Keratinocyte (primary cell): ENCODE data around the gene DHRS11. TPM values are rescaled to one million over a fixed set of nuclear protein-coding genes. Genes with fewer than 3 reads are reported as not detected.

Experiments used
- DNase-seq: peaks from one replicate; pipeline ENCODE4 v3.0.0-alpha.2; 2011; ENCODE audit warnings: low read depth, missing footprints, low spot score
- FAIRE-seq: peaks from 2 replicates; lab custom pipeline; 2011; peaks lifted over from hg19 to GRCh38; lab: Jason Lieb, UNC
- H2AFZ ChIP-seq: 2 replicates; pipeline ENCODE4 v1.6.0; 2012; ENCODE audit warnings: low read length, control low read depth, inconsistent platforms; ENCODE audit not compliant: control insufficient read depth
- H3K27ac ChIP-seq: 2 replicates; pipeline ENCODE4 v1.5.1; 2011; ENCODE audit warnings: low read length; ENCODE audit not compliant: control insufficient read depth, insufficient read depth
- H3K27me3 ChIP-seq: 3 replicates; pipeline ENCODE4 v1.6.0; 2011; ENCODE audit warnings: low read length; ENCODE audit not compliant: control insufficient read depth, insufficient read depth; ENCODE audit errors: extremely low read depth
- H3K36me3 ChIP-seq, 2 experiments: 2 replicates in 1 of 2; 3 replicates in 1 of 2; pipeline ENCODE4 v1.5.1; 2011; ENCODE audit warnings: low read length in 2 of 2, mild to moderate bottlenecking in 1 of 2; ENCODE audit not compliant: control insufficient read depth in 2 of 2, insufficient read depth in 2 of 2; ENCODE audit errors: extremely low read depth in 1 of 2
- H3K4me1 ChIP-seq: 3 replicates; pipeline ENCODE4 v1.5.1; 2011; ENCODE audit warnings: low read length; ENCODE audit not compliant: control insufficient read depth, insufficient read depth; ENCODE audit errors: extremely low read depth
- H3K4me2 ChIP-seq: 3 replicates; pipeline ENCODE4 v1.6.0; 2011; ENCODE audit warnings: low read depth, low read length; ENCODE audit not compliant: control insufficient read depth, insufficient read depth; ENCODE audit errors: extremely low read depth
- H3K4me3 ChIP-seq, 3 experiments: fragments of 200-600 bp in 1 of 3; sonication (generic) in 1 of 3; 2 replicates in 2 of 3; 3 replicates in 1 of 3; pipeline ENCODE4 v1.5.1; 2011 to 2016; ENCODE audit warnings: low read length in 3 of 3, mild to moderate bottlenecking in 3 of 3, control low read depth in 2 of 3, inconsistent platforms in 1 of 3, low read depth in 1 of 3, mixed read lengths in 1 of 3, mixed run types in 1 of 3, moderate library complexity in 1 of 3; ENCODE audit not compliant: control insufficient read depth in 2 of 3, insufficient read depth in 2 of 3; ENCODE audit errors: extremely low read depth in 1 of 3
- H3K79me2 ChIP-seq: 2 replicates; pipeline ENCODE4 v1.6.0; 2012; ENCODE audit warnings: low read length; ENCODE audit not compliant: control insufficient read depth, insufficient read depth
- H3K9ac ChIP-seq: 3 replicates; pipeline ENCODE4 v1.6.0; 2011; ENCODE audit warnings: low read length; ENCODE audit not compliant: control insufficient read depth, insufficient read depth; ENCODE audit errors: extremely low read depth
- H3K9me1 ChIP-seq: 3 replicates; pipeline ENCODE4 v1.6.0; 2011; ENCODE audit warnings: low read length; ENCODE audit not compliant: control insufficient read depth, insufficient read depth; ENCODE audit errors: extremely low read depth
- H3K9me3 ChIP-seq: 2 replicates; pipeline ENCODE4 v1.5.1; 2012; ENCODE audit warnings: low read depth, low read length; ENCODE audit not compliant: control insufficient read depth
- H4K20me1 ChIP-seq: 3 replicates; pipeline ENCODE4 v1.6.0; 2011; ENCODE audit warnings: low read length; ENCODE audit not compliant: control insufficient read depth, insufficient read depth; ENCODE audit errors: extremely low read depth
- CTCF ChIP-seq, 3 experiments: IDR thresholded peaks in 1 of 3; conservative IDR thresholded peaks in 1 of 3; optimal IDR thresholded peaks in 1 of 3; 2 replicates in 2 of 3; 3 replicates in 1 of 3; pipeline versions ENCODE3 to v1.5.1; 2011; ENCODE audit warnings: low read length in 3 of 3, mild to moderate bottlenecking in 3 of 3, moderate library complexity in 2 of 3, control low read depth in 1 of 3, inconsistent platforms in 1 of 3; ENCODE audit not compliant: insufficient read depth in 2 of 3; ENCODE audit errors: extremely low read depth in 1 of 3
- EZH2 ChIP-seq: IDR thresholded peaks from one replicate; pipeline ENCODE4 v1.6.1; 2012; ENCODE audit warnings: inconsistent platforms, mild to moderate bottlenecking, low read length, moderate library complexity
- dilution Hi-C: fragments of 300-500 bp; cut with MboI; formaldehyde crosslinking; loops from one replicate; pipeline ENCODE4 v1.7.0; 2020; ENCODE audit warnings: low sequenced_read_pairs; ENCODE audit not compliant: extremely low pct_ligation_motif_present
- polyA plus RNA-seq, 5 experiments: library from polyadenylated mRNA; depleted of rRNA in 3 of 5; stranded (reverse) in 3 of 5; stranded (forward) in 1 of 5; unstranded in 1 of 5; fragments of >200 nt; gene quantifications; 1 replicate in 1 of 5; 2 replicates in 3 of 5; 3 replicates in 1 of 5; pipeline versions ENCODE4 v1.2.1 to v1.2.3, GENCODE V29; 2011 to 2012; ENCODE audit warnings: missing spikeins in 2 of 5, low read depth in 1 of 5, low replicate concordance in 1 of 5

The DHRS11 gene
- polyA plus RNA-seq, 1 donor (not counting 4 experiments of a cell fraction or from before 2014, with no cell fraction given) = 11.0 TPM

GRCh38 chr17:36650096-36650775 lies 58.6 kb downstream of the DHRS11 start:
- H3K9me3 ChIP-seq = no peaks in the 10 kb centered on the region
- dilution Hi-C loops = no loop called here
- TF ChIP-seq CTCF (optimal IDR thresholded peaks at IDR 0.05 in 1 of 3, IDR thresholded peaks at IDR 0.05 in 1 of 3, conservative IDR thresholded peaks at IDR 0.05 in 1 of 3; ENCODE audit: extremely low read depth in 1 of 3, insufficient read depth in 2 of 3, low read length in 3 of 3) (no peak), EZH2 (no peak)
- FAIRE-seq = no peak
- no peaks in the 10 kb centered on the region for H3K36me3 ChIP-seq
- DNase-seq = no peak
- no peak overlapping the region for H3K27ac ChIP-seq
- H3K27me3 ChIP-seq = peaks cover 56% of the 10 kb centered on the region
- no peak overlapping the region for H2AFZ ChIP-seq
- no peaks in the 10 kb centered on the region for H3K9me1 ChIP-seq
- no peak overlapping the region for H3K9ac ChIP-seq
- H4K20me1 ChIP-seq = peaks cover 3% of the 10 kb centered on the region
- H3K4me3 ChIP-seq = no peak overlapping the region
- H3K4me1 ChIP-seq = peaks cover 5% of the 10 kb centered on the region
- H3K79me2 ChIP-seq = no peaks in the 10 kb centered on the region
- no peak overlapping the region for H3K4me2 ChIP-seq

Other genes starting within 250 kb of the DHRS11 start
- not detected in 3 replicates for gene TBC1D3H, start 203.4 kb upstream of the DHRS11 start, polyA plus RNA-seq
- gene ZNHIT3, start 105.2 kb upstream of the DHRS11 start, polyA plus RNA-seq = 48.5 to 72.4 TPM (median 51.8 TPM) in 3 replicates
- 47.9 to 59.4 TPM (median 49.7 TPM) in 3 replicates for gene MYO19, start 57.0 kb upstream of the DHRS11 start, polyA plus RNA-seq
- gene PIGW, start 56.9 kb upstream of the DHRS11 start, polyA plus RNA-seq = 4.2 to 9.8 TPM (median 7.4 TPM) in 3 replicates
- 73.0 to 95.5 TPM (median 84.9 TPM) in 3 replicates for gene GGNBP2, start 47.0 kb upstream of the DHRS11 start, polyA plus RNA-seq
- gene MRM1, start 9.7 kb downstream of the DHRS11 start, polyA plus RNA-seq = 3.7 to 5.4 TPM (median 3.8 TPM) in 3 replicates